H1 (cell line): ENCODE measurements around the gene COL26A1. TPM values are rescaled to one million over a fixed set of nuclear protein-coding genes. Genes with fewer than 3 reads are reported as not detected.

Source experiments
- CTCF ChIA-PET: fragments of 300-600 bp; sonication (Branson Sonifier 250); formaldehyde crosslinking; loops from one replicate; lab custom pipeline; 2021; ENCODE audit not compliant: partially characterized antibody; lab: Charles Lee
- POLR2A ChIA-PET: fragments of 300-600 bp; sonication (Branson Sonifier 250); formaldehyde crosslinking; loops from one replicate; lab custom pipeline; 2021; ENCODE audit warnings: inconsistent platforms; ENCODE audit not compliant: partially characterized antibody; lab: Charles Lee
- DNase-seq, 2 experiments: peaks; one replicate each; pipeline versions ENCODE4 v3.0.0 to v3.0.0-alpha.2; 2010 to 2022; ENCODE audit warnings: low spot score in 2 of 2, low read depth in 1 of 2, mixed read lengths in 1 of 2
- FAIRE-seq: peaks from 2 replicates; lab custom pipeline; 2011; peaks lifted over from hg19 to GRCh38; lab: Jason Lieb, UNC
- H2AFZ ChIP-seq: 2 replicates; pipeline ENCODE4 v1.8.1; 2012; ENCODE audit warnings: low read length, inconsistent platforms
- H2AK5ac ChIP-seq: 2 replicates; pipeline ENCODE4 v1.6.1; 2013; ENCODE audit warnings: low read depth, low read length
- H2BK120ac ChIP-seq: replicated peaks from 2 replicates; pipeline ENCODE3; 2013; ENCODE audit warnings: low read depth, low read length, inconsistent platforms
- H2BK12ac ChIP-seq: 2 replicates; pipeline ENCODE4 v1.6.1; 2013; ENCODE audit warnings: low read depth, low read length
- H2BK15ac ChIP-seq: 2 replicates; pipeline ENCODE4 v1.6.1; 2013; ENCODE audit warnings: low read length
- H2BK20ac ChIP-seq: 2 replicates; pipeline ENCODE4 v1.6.1; 2013; ENCODE audit warnings: low read length
- H2BK5ac ChIP-seq: 2 replicates; pipeline ENCODE4 v1.6.1; 2013; ENCODE audit warnings: low read depth, low read length
- H3K14ac ChIP-seq: 2 replicates; pipeline ENCODE4 v1.6.1; 2013; ENCODE audit warnings: inconsistent platforms; ENCODE audit not compliant: insufficient read length
- H3K18ac ChIP-seq: 2 replicates; pipeline ENCODE4 v1.6.1; 2013; ENCODE audit warnings: low read length; ENCODE audit errors: extremely low read depth
- H3K23ac ChIP-seq: 2 replicates; pipeline ENCODE4 v1.6.1; 2013; ENCODE audit warnings: inconsistent platforms; ENCODE audit not compliant: insufficient read length
- H3K23me2 ChIP-seq: 2 replicates; pipeline ENCODE4 v1.6.1; 2013; ENCODE audit warnings: low read depth, low read length
- H3K27ac ChIP-seq: 2 replicates; pipeline ENCODE4 v1.6.1; 2011; ENCODE audit warnings: low read depth, low read length, inconsistent platforms
- H3K27me3 ChIP-seq, 4 experiments: replicated peaks in 1 of 4; 1 replicate in 1 of 4; 2 replicates in 3 of 4; pipeline versions ENCODE4 v1.6.1 to v1.8.1; 2011 to 2013; ENCODE audit warnings: low read length in 3 of 4, mild to moderate bottlenecking in 3 of 4, inconsistent platforms in 2 of 4, mixed read lengths in 2 of 4, moderate library complexity in 1 of 4; ENCODE audit not compliant: control insufficient read depth in 3 of 4, insufficient read depth in 3 of 4; ENCODE audit errors: extremely low read depth in 1 of 4
- H3K36me3 ChIP-seq, 4 experiments: 2 replicates each; pipeline versions ENCODE4 v1.6.1 to v1.8.1; 2011 to 2013; ENCODE audit warnings: mild to moderate bottlenecking in 4 of 4, low read length in 3 of 4, moderate library complexity in 2 of 4, control low read depth in 1 of 4, inconsistent platforms in 1 of 4; ENCODE audit not compliant: insufficient read depth in 4 of 4, control insufficient read depth in 2 of 4
- H3K4ac ChIP-seq: replicated peaks from 2 replicates; pipeline ENCODE3; 2013; ENCODE audit warnings: low read length, low read depth, mixed read lengths, inconsistent platforms; ENCODE audit not compliant: insufficient read length
- H3K4me1 ChIP-seq, 4 experiments: replicated peaks in 1 of 4; 1 replicate in 1 of 4; 2 replicates in 3 of 4; pipeline versions ENCODE4 v1.6.1 to v1.8.1; 2011 to 2013; ENCODE audit warnings: low read length in 3 of 4, inconsistent platforms in 2 of 4, mixed read lengths in 1 of 4; ENCODE audit not compliant: insufficient read depth in 4 of 4, control insufficient read depth in 3 of 4
- H3K4me2 ChIP-seq, 2 experiments: 2 replicates each; pipeline versions ENCODE4 v1.6.1 to v1.8.1; 2011 to 2013; ENCODE audit warnings: low read depth in 2 of 2, low read length in 2 of 2, control low read depth in 1 of 2, inconsistent platforms in 1 of 2, mild to moderate bottlenecking in 1 of 2; ENCODE audit not compliant: insufficient read depth in 1 of 2
- H3K4me3 ChIP-seq, 4 experiments: fragments of 200-600, 300-600 bp in 1 of 4; sonication (generic), shearing (Covaris generic), sonication (Bioruptor Twin) in 1 of 4; 2 replicates each; pipeline versions ENCODE4 v1.5.1 to v1.8.1; 2011 to 2016; ENCODE audit warnings: low read length in 4 of 4, low read depth in 3 of 4, control low read depth in 2 of 4, inconsistent platforms in 2 of 4, mild to moderate bottlenecking in 2 of 4, mixed read lengths in 1 of 4, moderate library complexity in 1 of 4; ENCODE audit not compliant: insufficient read depth in 2 of 4; ENCODE audit errors: extremely low read depth in 1 of 4
- H3K56ac ChIP-seq: replicated peaks from 2 replicates; pipeline ENCODE3; 2013; ENCODE audit warnings: low read depth, mild to moderate bottlenecking, mixed read lengths, low read length, inconsistent platforms; ENCODE audit not compliant: insufficient read length
- H3K79me1 ChIP-seq: 2 replicates; pipeline ENCODE4 v1.6.1; 2013; ENCODE audit warnings: low read depth, low read length, control low read depth
- H3K79me2 ChIP-seq, 2 experiments: 2 replicates each; pipeline versions ENCODE4 v1.6.1 to v1.8.1; 2012 to 2013; ENCODE audit warnings: low read length in 2 of 2, mild to moderate bottlenecking in 2 of 2, inconsistent platforms in 1 of 2; ENCODE audit not compliant: insufficient read depth in 2 of 2, control insufficient read depth in 1 of 2
- H3K9ac ChIP-seq, 4 experiments: replicated peaks in 1 of 4; 1 replicate in 1 of 4; 2 replicates in 3 of 4; pipeline versions ENCODE4 v1.6.1 to v1.8.1; 2011 to 2013; ENCODE audit warnings: low read depth in 3 of 4, low read length in 3 of 4, control low read depth in 2 of 4, mild to moderate bottlenecking in 2 of 4, moderate library complexity in 2 of 4, inconsistent platforms in 1 of 4; ENCODE audit errors: extremely low read depth in 1 of 4
- H3K9me3 ChIP-seq, 2 experiments: 2 replicates each; pipeline versions ENCODE4 v1.6.1 to v1.8.1; 2012 to 2013; ENCODE audit warnings: mild to moderate bottlenecking in 2 of 2, moderate library complexity in 2 of 2, control low read depth in 1 of 2, inconsistent platforms in 1 of 2, low read depth in 1 of 2, low read length in 1 of 2, mixed read lengths in 1 of 2; ENCODE audit not compliant: insufficient read depth in 2 of 2
- H4K20me1 ChIP-seq, 2 experiments: replicated peaks in 1 of 2; 2 replicates each; pipeline versions ENCODE3 to v1.8.1; 2011 to 2013; ENCODE audit warnings: inconsistent platforms in 2 of 2, low read length in 2 of 2, mild to moderate bottlenecking in 1 of 2; ENCODE audit not compliant: insufficient read depth in 2 of 2, control insufficient read depth in 1 of 2
- H4K5ac ChIP-seq: 2 replicates; pipeline ENCODE4 v1.6.1; 2013; ENCODE audit warnings: low read length, low read depth, mixed read lengths, inconsistent platforms; ENCODE audit not compliant: insufficient read length
- H4K8ac ChIP-seq: 2 replicates; pipeline ENCODE4 v1.8.0; 2013; ENCODE audit warnings: mild to moderate bottlenecking, moderate library complexity, low read length, inconsistent platforms; ENCODE audit not compliant: insufficient read depth; ENCODE audit errors: extremely low read depth
- H4K91ac ChIP-seq: replicated peaks from 2 replicates; pipeline ENCODE3; 2013; ENCODE audit warnings: low read length, mixed read lengths, inconsistent platforms; ENCODE audit not compliant: insufficient read length
- CBX5 ChIP-seq: fragments of 300-800, 300-1000 bp; sonication (generic); IDR thresholded peaks from 2 replicates; pipeline ENCODE4 v1.7.1; 2016; ENCODE audit warnings: antibody characterized with exemption, low read length, low read depth
- CEBPB ChIP-seq: IDR thresholded peaks from 2 replicates; pipeline ENCODE4 v1.6.1; 2012; ENCODE audit warnings: low read depth, low read length
- CTCF ChIP-seq, 3 experiments: IDR thresholded peaks; 1 replicate in 2 of 3; 2 replicates in 1 of 3; pipeline versions ENCODE4 v1.5.1 to v1.6.1; 2011; ENCODE audit warnings: low read length in 3 of 3, mild to moderate bottlenecking in 3 of 3, inconsistent platforms in 2 of 3, low read depth in 1 of 3, moderate library complexity in 1 of 3; ENCODE audit not compliant: insufficient read depth in 1 of 3; ENCODE audit errors: control extremely low read depth in 1 of 3
- KDM4A ChIP-seq: IDR thresholded peaks from one replicate; pipeline ENCODE4 v1.7.1; 2012; ENCODE audit warnings: low read depth, mild to moderate bottlenecking, moderate library complexity, low read length, inconsistent platforms; ENCODE audit not compliant: severe bottlenecking
- NRF1 ChIP-seq: IDR thresholded peaks from 2 replicates; pipeline ENCODE4 v1.6.1; 2011; ENCODE audit warnings: mild to moderate bottlenecking, low read depth, low read length, improper control_type of control experiment
- POLR2A ChIP-seq, 2 experiments: IDR thresholded peaks; 1 replicate in 1 of 2; 2 replicates in 1 of 2; pipeline ENCODE4 v1.6.1; 2011; ENCODE audit warnings: low read depth in 2 of 2, low read length in 2 of 2, mild to moderate bottlenecking in 2 of 2; ENCODE audit errors: control extremely low read depth in 1 of 2
- RXRA ChIP-seq: IDR thresholded peaks from 2 replicates; pipeline ENCODE4 v1.6.1; 2011; ENCODE audit warnings: low read depth, mild to moderate bottlenecking, low read length, moderate library complexity; ENCODE audit not compliant: insufficient read depth
- WGBS, 2 experiments: shearing (Covaris generic) in 1 of 2; methylation state at CpG; one replicate each; pipeline versions ENCODE4 v1.1.6 to v1.1.7; 2013 to 2015; ENCODE audit warnings: low lambda C conversion rate in 2 of 2, mixed read lengths in 2 of 2, inconsistent platforms in 1 of 2, low coverage in 1 of 2, missing lambda C conversion rate in 1 of 2; ENCODE audit not compliant: insufficient replicate concordance in 2 of 2, insufficient coverage in 1 of 2, insufficient read length in 1 of 2; ENCODE audit errors: extremely low coverage in 1 of 2, missing lambda C conversion rate in 1 of 2; 5-methylcytosine and 5-hydroxymethylcytosine counted together
- polyA plus RNA-seq, 7 experiments: library from polyadenylated mRNA; depleted of rRNA in 3 of 7; stranded (reverse) in 5 of 7; unstranded in 2 of 7; fragments of >200 nt in 5 of 7; fragments of 200-250 nt in 2 of 7; gene quantifications; 1 replicate in 5 of 7; 2 replicates in 1 of 7; 4 replicates in 1 of 7; pipeline versions ENCODE4 v1.2.1 to v1.2.3, GENCODE V29; 2011 to 2013; ENCODE audit warnings: missing spikeins in 2 of 7, mixed read lengths in 2 of 7
- total RNA-seq: library from RNA; stranded (reverse); fragmentation: NEBNext Ultra II Directional; extraction: Animal tissue kit (Norgen Biotek cat#: 25700); gene quantifications from 2 replicates; pipeline ENCODE4 v1.2.1, GENCODE V29; 2021

Gene COL26A1
- total and polyA plus RNA-seq, 2 of the 8 experiments (the other 6 are each of a cell fraction or from before 2014, with no cell fraction given), result 51.1 to 68.8 TPM

GRCh38 chr7:101321491-101322401 is 40.9 kb upstream of the COL26A1 start, which contains the start of gene IFT22:
IFT22 (minus strand) TSS chr7:101321812; CDS start chr7:101321709, 103 bp downstream.
- peak in 1 of 2 experiments; percentile 94 for DNase-seq
- Histone ChIP-seq H4K8ac (peak within 1 kb of the TSS; percentile 97), H3K27me3 (no peaks in the 10 kb centered on the region), H2BK15ac (no peak within 1 kb of the TSS), H4K91ac (no peak within 1 kb of the TSS), H3K4ac (no peak within 1 kb of the TSS), H2BK120ac (no peak within 1 kb of the TSS), H3K36me3 (peaks cover 0 to 8% (median 0%) of the 10 kb centered on the region in 4 experiments; a peak in 3 of 8 replicates), H3K4me2 (peak within 1 kb of the TSS; percentile 76 to 87), H3K79me2 (no peaks in the 10 kb centered on the region), H3K9ac (peak within 1 kb of the TSS in 3 of 4 experiments; percentile 77 to 89 (median 80); a peak in 6 of 7 replicates), H3K14ac (no peak within 1 kb of the TSS), H4K20me1 (no peaks in the 10 kb centered on the region), H2BK5ac (peak within 1 kb of the TSS; percentile 88; the same call in 1 of the 2 replicates), H3K56ac (peak within 1 kb of the TSS; percentile 75), H3K9me3 (no peaks in the 10 kb centered on the region), H3K79me1 (no peaks in the 10 kb centered on the region), H4K5ac (peak within 1 kb of the TSS; percentile 87), H2BK20ac (no peak within 1 kb of the TSS), H3K27ac (peak within 1 kb of the TSS; percentile 71), H3K18ac (peak within 1 kb of the TSS; percentile 86), H2AK5ac (no peak within 1 kb of the TSS; the same call in 1 of the 2 replicates), H3K23me2 (no peaks in the 10 kb centered on the region; the same call in 1 of the 2 replicates), H2AFZ (peak within 1 kb of the TSS; percentile 20; the same call in 1 of the 2 replicates), H2BK12ac (no peak within 1 kb of the TSS), H3K23ac (no peak within 1 kb of the TSS), H3K4me1 (peaks cover 0 to 5% (median 1%) of the 10 kb centered on the region in 4 experiments; a peak in 1 of 7 replicates), H3K4me3 (peak within 1 kb of the TSS; percentile 74 to 89 (median 80))
- CTCF ChIA-PET, result interaction anchor here (0.6 to 4.9 kb wide), 20 partner anchors 11 to 310 kb away, joined by 3 to 28 read pairs (median 4); no protein-coding TSS in a partner anchor
- no peak for FAIRE-seq
- 4% methylated on average over 58 of the region's 69 CpGs; no CpG with 5 or more reads in 1 of the 2 experiments for WGBS, 2 experiments
- POLR2A ChIA-PET, result interaction anchor here (0.6 to 3.7 kb wide), 26 partner anchors 9 to 196 kb away, joined by 3 to 34 read pairs (median 4); partner anchors contain the start of gene COL26A1
- TF ChIP-seq CBX5 (no peak), CEBPB (no peak), CTCF (IDR thresholded peaks at IDR 0.05; ENCODE audit: control extremely low read depth in 1 of 3, insufficient read depth in 1 of 3, low read depth in 1 of 3, low read length in 3 of 3) (peak; percentile 31 to 50 (median 50)), NRF1 (no peak), RXRA (0 out of 2 replicates have a peak, but pooled peaks have one; percentile 18), KDM4A (peak; percentile 69), POLR2A (IDR thresholded peaks at IDR 0.05; ENCODE audit: control extremely low read depth in 1 of 2, low read depth in 2 of 2, low read length in 2 of 2) (peak in 1 of 2 experiments; percentile 91; a peak in 2 of 3 replicates)
